HepG2 (cell line): Measurements from ENCODE around the gene ZNFX1. TPM values are rescaled to one million over a fixed set of nuclear protein-coding genes. Genes with fewer than 3 reads are reported as not detected.

Experiments used
- ATAC-seq: fragments of 200-7000 bp; cut with Tn5 transposase; 3 replicates; pipeline ENCODE4 v1.9.1; 2020; ENCODE audit warnings: mild to moderate bottlenecking, moderate library complexity
- BruUV-seq: library from RNA; stranded (reverse); fragments of 400-500 nt; replicated peaks from 2 replicates; lab custom pipeline; 2021; lab: Mats Ljungman, UMichigan
- CTCF ChIA-PET: fragments of 300-600 bp; formaldehyde crosslinking; extraction: SDS; loops from one replicate; lab custom pipeline; 2021; ENCODE audit warnings: low total read pairs, inconsistent platforms, low intra/inter-chr PET ratio; lab: Yijun Ruan, JAX
- POLR2A ChIA-PET: fragments of 350-600 bp; sonication (Branson Sonifier 250); formaldehyde crosslinking; loops from one replicate; lab custom pipeline; 2020; ENCODE audit warnings: antibody characterized with exemption, inconsistent platforms; lab: Yijun Ruan, JAX
- DNase-seq: peaks from one replicate; pipeline ENCODE4 v3.0.0-alpha.2; 2015; ENCODE audit warnings: low spot score
- FAIRE-seq: peaks from 3 replicates; lab custom pipeline; 2011; peaks lifted over from hg19 to GRCh38; lab: Jason Lieb, UNC
- H2AFZ ChIP-seq: one replicate; pipeline ENCODE4 v1.6.1; 2011; ENCODE audit warnings: low read length, inconsistent platforms
- H3K27ac ChIP-seq: fragments of 300-600 bp; 3 replicates; pipeline ENCODE4 v1.8.0; 2011; ENCODE audit warnings: mixed run types, mild to moderate bottlenecking, mixed read lengths, low read length, inconsistent platforms; ENCODE audit not compliant: insufficient read depth; ENCODE audit errors: extremely low read length
- H3K27me3 ChIP-seq, 2 experiments: fragments of 200-600 bp in 1 of 2; 2 replicates in 1 of 2; 3 replicates in 1 of 2; pipeline versions ENCODE4 v1.6.0 to v1.8.0; 2011; ENCODE audit warnings: low read length in 2 of 2, mild to moderate bottlenecking in 2 of 2, moderate library complexity in 2 of 2, inconsistent platforms in 1 of 2; ENCODE audit not compliant: insufficient read depth in 2 of 2, control insufficient read depth in 1 of 2
- H3K36me3 ChIP-seq, 2 experiments: fragments of 200-600 bp in 1 of 2; replicated peaks in 1 of 2; 2 replicates in 1 of 2; 3 replicates in 1 of 2; pipeline versions ENCODE4 v1.5.1 to v1.8.0; 2011; ENCODE audit warnings: low read length in 2 of 2, inconsistent platforms in 1 of 2; ENCODE audit not compliant: insufficient read depth in 2 of 2, control insufficient read depth in 1 of 2
- H3K4me1 ChIP-seq: 2 replicates; pipeline ENCODE4 v1.5.1; 2012; ENCODE audit warnings: low read length, inconsistent platforms; ENCODE audit not compliant: insufficient read depth
- H3K4me2 ChIP-seq: 2 replicates; pipeline ENCODE4 v1.6.0; 2011; ENCODE audit warnings: low read depth, low read length, inconsistent platforms
- H3K4me3 ChIP-seq, 3 experiments: fragments of 200-600 bp in 1 of 3; sonication (generic), shearing (Covaris generic) in 1 of 3; replicated peaks in 1 of 3; 2 replicates each; pipeline ENCODE4 v1.5.1; 2011 to 2016; ENCODE audit warnings: low read length in 3 of 3, inconsistent platforms in 2 of 3, low read depth in 2 of 3, mild to moderate bottlenecking in 2 of 3, control low read depth in 1 of 3, mixed read lengths in 1 of 3; ENCODE audit not compliant: insufficient read depth in 1 of 3
- H3K79me2 ChIP-seq: one replicate; pipeline ENCODE4 v1.6.1; 2011; ENCODE audit warnings: low read length, inconsistent platforms; ENCODE audit not compliant: insufficient read depth
- H3K9ac ChIP-seq: 2 replicates; pipeline ENCODE4 v1.6.0; 2011; ENCODE audit warnings: mild to moderate bottlenecking, low read depth, low read length, inconsistent platforms; ENCODE audit not compliant: insufficient read depth
- H3K9me3 ChIP-seq: 2 replicates; pipeline ENCODE4 v1.5.1; 2012; ENCODE audit warnings: mild to moderate bottlenecking, low read length
- H4K20me1 ChIP-seq: 2 replicates; pipeline ENCODE4 v1.6.0; 2011; ENCODE audit warnings: inconsistent platforms, mild to moderate bottlenecking, low read length, moderate library complexity; ENCODE audit not compliant: insufficient read depth
- CTCF ChIP-seq: sonication (generic); formaldehyde crosslinking; IDR thresholded peaks from 2 replicates; pipeline ENCODE4 v1.5.0; 2020; ENCODE audit warnings: mild to moderate bottlenecking, missing genetic modification reagents, moderate library complexity
- DR1 ChIP-seq: sonication (generic); formaldehyde crosslinking; IDR thresholded peaks from 2 replicates; pipeline ENCODE4 v1.8.0; 2021; ENCODE audit warnings: mild to moderate bottlenecking, missing genetic modification reagents, inconsistent platforms
- FOSL2 ChIP-seq: sonication (generic); formaldehyde crosslinking; IDR thresholded peaks from 2 replicates; pipeline ENCODE4 v1.4.0; 2020; ENCODE audit warnings: missing genetic modification reagents
- RAD21 ChIP-seq: fragments of 450-650 bp; formaldehyde crosslinking; IDR thresholded peaks from 2 replicates; pipeline ENCODE4 v1.5.0; 2020; ENCODE audit warnings: mild to moderate bottlenecking
- SMC3 ChIP-seq: IDR thresholded peaks from 2 replicates; pipeline ENCODE4 v1.6.1; 2011; ENCODE audit warnings: low read length, improper control_type of control experiment
- STAG1 ChIP-seq: sonication (generic); formaldehyde crosslinking; IDR thresholded peaks from 2 replicates; pipeline ENCODE4 v1.4.0; 2020; ENCODE audit warnings: missing genetic modification reagents
- XRCC5 ChIP-seq: fragments of 200-400 bp; formaldehyde crosslinking; optimal IDR thresholded peaks from 2 replicates; pipeline ENCODE3; 2017; ENCODE audit warnings: mild to moderate bottlenecking, low read length
- ZNF121 ChIP-seq: sonication (generic); formaldehyde crosslinking; IDR thresholded peaks from 2 replicates; pipeline ENCODE4 v1.5.0; 2020; ENCODE audit warnings: mild to moderate bottlenecking, missing genetic modification reagents
- WGBS: methylation state at CpG from one replicate; pipeline ENCODE4 v1.1.6; 2017; ENCODE audit warnings: low lambda C conversion rate; 5-methylcytosine and 5-hydroxymethylcytosine counted together
- in situ Hi-C: cut with HindIII; loops from 2 replicates; pipeline ENCODE4 v1.10.0; 2017; ENCODE audit warnings: low pct_unique_long_range_greater_than_20kb; ENCODE audit not compliant: extremely low pct_ligation_motif_present
- intact Hi-C: fragments of 100-400 bp; cut with micrococcal nuclease; formaldehyde crosslinking; loops from one replicate; pipeline ENCODE4 v1.10.0; 2022; ENCODE audit not compliant: unreplicated experiment
- polyA plus RNA-seq, 8 experiments: library from polyadenylated mRNA; depleted of rRNA in 3 of 8; stranded (reverse) in 7 of 8; unstranded in 1 of 8; fragments of >200 nt; fragmentation: Illumina TruSeq in 4 of 8; extraction: Trizol in 4 of 8; gene quantifications; 2 replicates each; pipeline versions ENCODE4 v1.2.1 to v1.2.3, GENCODE V29; 2011 to 2016; ENCODE audit warnings: low read depth in 4 of 8, missing spikeins in 1 of 8, mixed read lengths in 1 of 8; ENCODE audit not compliant: insufficient read depth in 1 of 8
- total RNA-seq, 5 experiments: library from RNA; depleted of rRNA; stranded (reverse); fragments of >200 nt; fragmentation: Illumina TruSeq; extraction: Trizol; gene quantifications; 2 replicates each; pipeline ENCODE4 v1.2.3, GENCODE V29; 2016; ENCODE audit warnings: low read depth in 1 of 5

ZNFX1 gene
- total and polyA plus RNA-seq, 2 of the 13 experiments (the other 11 are each of a cell fraction or from before 2014, with no cell fraction given) = 2.9 to 11.1 TPM

GRCh38 chr20:49320460-49320859 is 42.6 kb upstream of the ZNFX1 start:
- peak; percentile 78 for ATAC-seq
- Histone ChIP-seq H3K4me2 (no peak overlapping the region), H3K4me1 (peaks cover 9% of the 10 kb centered on the region; the same call in 1 of the 2 replicates), H3K79me2 (no peaks in the 10 kb centered on the region), H3K27me3 (peaks cover 8 to 68% of the 10 kb centered on the region in 2 experiments; a peak in 4 of 5 replicates), H2AFZ (no peak overlapping the region), H3K36me3 (no peaks in the 10 kb centered on the region), H3K9ac (no peak overlapping the region), H3K27ac (no peak overlapping the region), H3K4me3 (no peak overlapping the region), H3K9me3 (no peaks in the 10 kb centered on the region), H4K20me1 (no peaks in the 10 kb centered on the region)
- in situ Hi-C loops = loop anchor here (5.0 kb wide), 1 partner anchor 73 kb away; no protein-coding TSS in a partner anchor
- no peak for FAIRE-seq
- peak; percentile 47 for DNase-seq
- intact Hi-C loops = loop anchor here (1.0 kb wide), 1 partner anchor 74 kb away; no protein-coding TSS in a partner anchor
- ChIA-PET POLR2A (interaction anchor here (1.0 kb wide), 2 partner anchors 39 to 42 kb away, joined by 3 to 4 read pairs; partner anchors contain the start of gene ZNFX1), CTCF (interaction anchor here (1.4 kb wide), 1 partner anchor 13 kb away, joined by 3 read pairs; no protein-coding TSS in a partner anchor)
- WGBS = 0% methylated on average over 1 of the region's 1 CpG
- TF ChIP-seq FOSL2 (CRISPR knock-in tag) (no peak), XRCC5 (peak; percentile 26), STAG1 (CRISPR knock-in tag) (peak; percentile 39), DR1 (CRISPR knock-in tag) (no peak), SMC3 (0 out of 2 replicates have a peak, but pooled peaks have one; percentile 29), RAD21 (CRISPR knock-in tag) (peak; percentile 11; the same call in 1 of the 2 replicates), CTCF (CRISPR knock-in tag) (peak; percentile 31; the same call in 1 of the 2 replicates), ZNF121 (CRISPR knock-in tag) (no peak)
- BruUV-seq = no TSS peak
